OCI-LY3 (cell line): Measurements from ENCODE around the gene KRT1.

ENCODE experiments used
- H2AFZ ChIP-seq: fragments of 200-600, 300-600 bp; shearing (Covaris generic); 2 replicates; pipeline ENCODE4 v1.6.0; 2014; ENCODE audit warnings: antibody characterized with exemption, low read depth, low read length
- H3K27ac ChIP-seq: fragments of 200-600, 300-600 bp; sonication (generic); 2 replicates; pipeline ENCODE4 v1.5.1; 2014; ENCODE audit warnings: mild to moderate bottlenecking, low read length, moderate library complexity, mixed read lengths
- H3K27me3 ChIP-seq: fragments of 200-600, 300-600 bp; sonication (generic); 2 replicates; pipeline ENCODE4 v1.6.1; 2014; ENCODE audit warnings: low read depth, low read length, mixed read lengths
- H3K36me3 ChIP-seq: fragments of 200-600, 300-600 bp; sonication (generic); replicated peaks from 2 replicates; pipeline ENCODE3; 2014; ENCODE audit warnings: low read depth, low read length, mixed read lengths
- H3K4me1 ChIP-seq: fragments of 300-600, 200-600 bp; sonication (generic); 2 replicates; pipeline ENCODE4 v1.6.1; 2014; ENCODE audit warnings: low read length, mixed read lengths
- H3K4me2 ChIP-seq: fragments of 200-600, 300-600 bp; sonication (generic); 2 replicates; pipeline ENCODE4 v1.6.1; 2014; ENCODE audit warnings: low read length, mixed read lengths
- H3K4me3 ChIP-seq: fragments of 300-600, 200-600 bp; sonication (generic); 2 replicates; pipeline ENCODE4 v1.5.1; 2014; ENCODE audit warnings: antibody characterized with exemption, mild to moderate bottlenecking, low read length, moderate library complexity
- H3K79me2 ChIP-seq: fragments of 300-600, 200-600 bp; shearing (Covaris generic); 2 replicates; pipeline ENCODE4 v1.6.1; 2014; ENCODE audit warnings: mild to moderate bottlenecking, low read length, mixed read lengths
- H3K9ac ChIP-seq: fragments of 300-600, 200-600 bp; shearing (Covaris generic); 2 replicates; pipeline ENCODE4 v1.6.0; 2014; ENCODE audit warnings: mild to moderate bottlenecking, low read length, moderate library complexity
- H3K9me3 ChIP-seq: fragments of 200-600, 300-600 bp; shearing (Covaris generic); 2 replicates; pipeline ENCODE4 v1.6.1; 2014; ENCODE audit warnings: low read length, mixed read lengths; ENCODE audit not compliant: insufficient read depth
- H4K20me1 ChIP-seq: fragments of 200-600, 300-600 bp; sonication (generic); 2 replicates; pipeline ENCODE4 v1.6.1; 2016; ENCODE audit warnings: low read length, mixed read lengths; ENCODE audit not compliant: insufficient read depth
- EZH2phosphoT487 ChIP-seq: fragments of 200-600 bp; shearing (Covaris generic); IDR thresholded peaks from 2 replicates; pipeline ENCODE4 v1.6.1; 2018; ENCODE audit warnings: antibody characterized with exemption, mixed run types, low read depth
- TF ChIP-seq, protein P1 (sequence below): fragments of 200-600, 300-600 bp; sonication (generic); IDR thresholded peaks from 2 replicates; pipeline ENCODE4 v1.5.1; 2014; ENCODE audit warnings: antibody characterized with exemption, low read length, low read depth

The KRT1 gene

DNA sequence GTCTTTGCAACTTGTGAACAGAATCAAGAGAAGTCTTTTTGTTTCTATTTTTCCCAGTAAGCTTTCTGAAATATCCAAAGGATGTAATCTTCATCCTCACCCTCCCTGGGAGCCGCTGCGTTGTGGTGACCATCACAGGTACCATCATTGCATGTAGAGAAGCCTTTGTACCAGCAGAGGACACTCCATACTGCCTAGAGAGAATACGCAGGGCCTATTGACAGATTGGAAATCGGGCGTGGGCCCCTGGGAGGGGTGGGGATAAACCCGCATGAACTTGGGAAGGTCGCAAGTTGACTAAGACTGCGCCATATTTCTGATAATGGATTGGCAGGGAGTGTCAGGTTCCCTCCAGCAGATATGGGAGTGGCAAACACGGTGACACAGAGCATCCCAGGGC is 12.7 kb downstream of the KRT1 start:
- Histone ChIP-seq H3K27me3 (peaks cover 73% of the 10 kb centered on the region), H4K20me1 (no peaks in the 10 kb centered on the region), H3K4me2 (no peak overlapping the region), H3K27ac (no peak overlapping the region), H3K9ac (no peak overlapping the region), H3K4me1 (no peaks in the 10 kb centered on the region), H3K9me3 (no peaks in the 10 kb centered on the region), H3K79me2 (no peaks in the 10 kb centered on the region), H3K36me3 (no peaks in the 10 kb centered on the region), H3K4me3 (no peak overlapping the region), H2AFZ (no peak overlapping the region)
- no peak for TF ChIP-seq EZH2phosphoT487
- TF ChIP-seq, protein P1, sequence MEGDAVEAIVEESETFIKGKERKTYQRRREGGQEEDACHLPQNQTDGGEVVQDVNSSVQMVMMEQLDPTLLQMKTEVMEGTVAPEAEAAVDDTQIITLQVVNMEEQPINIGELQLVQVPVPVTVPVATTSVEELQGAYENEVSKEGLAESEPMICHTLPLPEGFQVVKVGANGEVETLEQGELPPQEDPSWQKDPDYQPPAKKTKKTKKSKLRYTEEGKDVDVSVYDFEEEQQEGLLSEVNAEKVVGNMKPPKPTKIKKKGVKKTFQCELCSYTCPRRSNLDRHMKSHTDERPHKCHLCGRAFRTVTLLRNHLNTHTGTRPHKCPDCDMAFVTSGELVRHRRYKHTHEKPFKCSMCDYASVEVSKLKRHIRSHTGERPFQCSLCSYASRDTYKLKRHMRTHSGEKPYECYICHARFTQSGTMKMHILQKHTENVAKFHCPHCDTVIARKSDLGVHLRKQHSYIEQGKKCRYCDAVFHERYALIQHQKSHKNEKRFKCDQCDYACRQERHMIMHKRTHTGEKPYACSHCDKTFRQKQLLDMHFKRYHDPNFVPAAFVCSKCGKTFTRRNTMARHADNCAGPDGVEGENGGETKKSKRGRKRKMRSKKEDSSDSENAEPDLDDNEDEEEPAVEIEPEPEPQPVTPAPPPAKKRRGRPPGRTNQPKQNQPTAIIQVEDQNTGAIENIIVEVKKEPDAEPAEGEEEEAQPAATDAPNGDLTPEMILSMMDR = peak; percentile 36

DNA sequence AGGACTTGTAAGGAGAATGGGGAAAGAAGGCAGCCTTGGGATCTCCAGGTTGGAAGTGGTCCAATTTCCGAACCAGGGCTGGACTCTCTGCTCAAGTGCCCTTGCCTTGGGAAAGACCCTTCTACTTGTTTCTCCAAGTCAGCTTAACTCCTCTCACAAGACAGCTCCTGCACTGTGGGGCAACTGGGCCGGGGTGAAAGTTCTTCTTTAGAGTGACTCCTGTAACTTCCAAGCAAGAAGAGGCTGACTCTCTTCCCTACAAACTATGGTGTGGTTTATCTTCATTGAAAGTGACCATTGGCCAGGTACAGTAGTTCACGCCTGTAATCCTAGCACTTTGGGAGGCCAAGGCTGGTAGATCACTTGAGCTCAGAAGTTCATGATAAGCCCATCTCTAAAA is 13.7 kb downstream of the KRT1 start:
- no peaks in the 10 kb centered on the region for H3K9me3 ChIP-seq
- no peak for TF ChIP-seq EZH2phosphoT487
- TF ChIP-seq, protein P1 = no peak
- H3K27ac ChIP-seq = no peak overlapping the region
- no peak overlapping the region for H3K9ac ChIP-seq
- no peaks in the 10 kb centered on the region for H3K36me3 ChIP-seq
- peaks cover 68% of the 10 kb centered on the region for H3K27me3 ChIP-seq
- no peak overlapping the region for H3K4me3 ChIP-seq
- no peaks in the 10 kb centered on the region for H3K4me1 ChIP-seq
- no peak overlapping the region for H3K4me2 ChIP-seq
- H2AFZ ChIP-seq = no peak overlapping the region
- H4K20me1 ChIP-seq = no peaks in the 10 kb centered on the region
- H3K79me2 ChIP-seq = no peaks in the 10 kb centered on the region

DNA sequence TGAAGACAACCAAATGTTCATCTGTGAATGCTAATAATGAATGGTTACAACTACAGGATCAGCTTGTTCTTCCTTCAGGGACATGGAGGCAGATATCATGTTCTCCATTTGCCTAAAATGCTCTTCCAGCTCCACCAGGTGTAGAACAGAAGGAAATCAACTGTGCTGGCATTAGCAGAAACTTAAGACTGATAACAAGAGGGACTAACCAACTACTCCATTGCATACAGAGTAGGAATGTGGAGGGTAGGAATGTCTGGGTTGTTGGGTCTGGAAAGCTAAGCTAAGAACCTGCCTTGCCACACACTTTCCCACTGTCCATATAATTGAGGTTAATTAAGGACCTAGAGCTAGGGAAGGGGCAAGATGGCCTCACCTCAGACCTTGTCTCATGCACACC is 16.8 kb downstream of the KRT1 start:
- Histone ChIP-seq H3K4me2 (no peak overlapping the region), H2AFZ (no peak overlapping the region), H3K27me3 (peaks cover 48% of the 10 kb centered on the region), H3K4me1 (no peaks in the 10 kb centered on the region), H3K9ac (no peak overlapping the region), H3K79me2 (no peaks in the 10 kb centered on the region), H3K27ac (no peak overlapping the region), H4K20me1 (no peaks in the 10 kb centered on the region), H3K4me3 (no peak overlapping the region), H3K9me3 (no peaks in the 10 kb centered on the region), H3K36me3 (no peaks in the 10 kb centered on the region)
- TF ChIP-seq, protein P1 = no peak
- no peak for TF ChIP-seq EZH2phosphoT487

DNA sequence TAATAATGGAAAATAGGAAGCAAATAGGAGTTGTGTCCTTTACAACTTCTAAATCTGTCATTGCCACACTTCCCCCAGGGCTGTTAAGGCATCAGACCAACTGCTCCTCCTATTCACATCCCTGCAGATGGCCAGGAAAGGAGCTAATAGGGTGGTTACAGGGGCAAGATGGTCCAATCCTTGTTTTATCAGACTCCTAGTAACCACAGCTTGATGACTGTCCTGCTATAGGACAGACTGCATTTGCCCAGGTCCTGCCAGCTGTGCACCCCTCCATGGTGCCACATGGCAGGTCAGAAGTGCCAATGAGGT is 17.3 kb downstream of the KRT1 start:
- H3K27ac ChIP-seq = no peak overlapping the region
- no peak overlapping the region for H3K4me3 ChIP-seq
- H4K20me1 ChIP-seq = no peaks in the 10 kb centered on the region
- H3K4me1 ChIP-seq = no peaks in the 10 kb centered on the region
- H3K36me3 ChIP-seq = no peaks in the 10 kb centered on the region
- TF ChIP-seq EZH2phosphoT487 = no peak
- TF ChIP-seq, protein P1 = no peak
- no peaks in the 10 kb centered on the region for H3K9me3 ChIP-seq
- H3K79me2 ChIP-seq = no peaks in the 10 kb centered on the region
- H3K27me3 ChIP-seq = peaks cover 52% of the 10 kb centered on the region
- no peak overlapping the region for H3K4me2 ChIP-seq
- no peak overlapping the region for H2AFZ ChIP-seq
- H3K9ac ChIP-seq = no peak overlapping the region
